HG02981 (cell line): ENCODE data around the gene UGT1A5.

ENCODE experiments used
- ATAC-seq: cut with Tn5 transposase; IDR thresholded peaks from one replicate; pipeline ENCODE4 v1.9.1; 2021; ENCODE audit warnings: mild to moderate bottlenecking, moderate library complexity; ENCODE audit not compliant: unreplicated experiment

Gene UGT1A5

GRCh38 chr2:233822101-233822771, 109.5 kb downstream of the UGT1A5 start:
- no peak for ATAC-seq
